ENCODE results near the gene TTC33.
"Not testable (repeated sequence)": the region's sequence is repeated elsewhere in the genome, so short reads cannot be mapped to it uniquely, and the experiment has no call there.

Gene TTC33

DNA sequence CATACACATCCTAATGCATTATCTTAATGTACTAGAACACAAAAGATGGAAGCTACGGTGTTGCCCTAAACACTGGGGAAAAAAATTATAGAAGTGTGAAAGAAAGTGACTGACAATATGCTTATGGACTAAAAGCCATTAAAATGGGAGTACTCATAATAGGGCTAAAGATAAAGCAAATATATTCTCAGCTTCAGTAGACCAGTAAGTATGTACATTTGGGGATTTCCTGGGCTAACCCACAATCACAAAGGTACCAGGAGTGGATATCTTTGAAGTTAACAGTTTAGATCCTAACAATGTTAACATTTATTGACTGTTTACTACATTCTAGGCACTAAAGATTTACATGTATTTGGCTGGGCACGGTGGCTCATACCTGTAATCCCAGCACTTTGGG is 39.2 kb downstream of the TTC33 start:
- DNase-seq (ENCODE audit: low read depth): no peak

DNA sequence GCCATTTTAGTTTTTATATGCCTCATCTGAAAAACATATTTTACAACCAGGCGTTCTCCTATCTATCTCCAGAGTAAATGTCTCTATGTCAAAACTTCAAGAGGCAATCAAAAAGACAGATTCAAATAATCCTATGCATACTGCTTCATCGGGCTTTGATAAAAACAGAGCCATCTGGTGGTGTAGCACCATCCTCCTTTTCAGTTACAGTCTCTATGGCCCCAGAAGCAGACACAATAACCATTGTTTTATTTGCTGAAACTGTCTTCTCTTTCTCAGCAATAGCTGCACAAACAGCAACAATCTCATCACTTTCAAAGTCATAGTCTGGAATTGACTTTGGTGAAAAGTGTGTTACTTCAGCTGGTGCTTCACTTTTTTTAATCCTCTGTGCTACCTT is 39.8 kb downstream of the TTC33 start:
- DNase-seq (ENCODE audit: low read depth): no peak

DNA sequence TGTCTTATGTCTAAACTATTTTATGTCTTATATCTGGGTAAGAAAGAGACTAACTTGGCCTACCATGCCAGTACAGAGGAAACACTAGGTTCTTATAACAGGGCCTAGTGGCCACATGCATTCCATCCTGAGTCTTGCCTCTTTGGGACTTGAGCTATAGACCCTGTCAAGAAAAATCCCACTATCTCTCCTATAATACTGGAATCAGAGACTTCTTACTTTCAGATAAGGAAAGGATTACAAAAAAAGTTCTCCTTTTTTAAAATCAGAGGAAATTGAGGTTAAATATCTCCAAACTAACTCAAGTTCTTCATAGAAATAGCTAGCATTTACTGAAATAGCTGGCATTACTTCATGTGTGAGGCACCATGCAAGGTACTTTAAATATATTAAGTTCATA is 41.8 kb downstream of the TTC33 start:
- no peak for DNase-seq (ENCODE audit: low read depth)

DNA sequence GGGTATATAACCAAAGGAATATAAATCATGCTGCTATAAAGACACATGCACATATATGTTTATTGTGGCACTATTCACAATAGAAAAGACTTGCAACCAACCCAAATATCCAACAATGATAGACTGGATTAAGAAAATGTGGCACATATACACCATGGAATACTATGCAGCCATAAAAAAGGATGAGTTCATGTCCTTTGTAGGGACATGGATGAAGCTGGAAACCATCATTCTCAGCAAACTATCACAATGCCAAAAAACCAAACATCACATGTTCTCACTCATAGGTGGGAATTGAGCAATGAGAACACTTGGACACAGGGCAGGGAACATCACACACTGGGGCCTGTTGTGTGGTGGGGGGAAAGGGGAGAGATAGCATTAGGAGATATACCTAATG is 45.2 kb downstream of the TTC33 start:
- DNase-seq (ENCODE audit: low read depth): not testable (repeated sequence)

DNA sequence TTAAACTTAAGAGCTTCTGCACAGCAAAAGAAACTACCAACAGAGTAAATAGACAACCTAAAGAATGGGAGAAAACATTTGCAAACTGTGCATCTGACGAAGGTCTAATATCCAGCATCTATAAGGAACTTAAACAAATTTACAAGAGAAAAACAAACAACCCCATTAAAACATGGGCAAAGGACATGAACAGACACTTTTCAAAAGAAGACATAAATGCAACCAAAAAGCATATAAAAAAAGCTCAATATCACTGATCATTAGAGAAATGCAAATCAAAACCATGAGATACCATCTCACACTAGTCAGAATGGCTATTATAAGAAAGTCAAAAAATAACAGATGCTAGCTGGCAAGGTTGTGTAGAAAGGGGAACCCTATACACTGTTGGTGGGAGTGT is 50.3 kb downstream of the TTC33 start:
- DNase-seq (ENCODE audit: low read depth): not testable (repeated sequence)

DNA sequence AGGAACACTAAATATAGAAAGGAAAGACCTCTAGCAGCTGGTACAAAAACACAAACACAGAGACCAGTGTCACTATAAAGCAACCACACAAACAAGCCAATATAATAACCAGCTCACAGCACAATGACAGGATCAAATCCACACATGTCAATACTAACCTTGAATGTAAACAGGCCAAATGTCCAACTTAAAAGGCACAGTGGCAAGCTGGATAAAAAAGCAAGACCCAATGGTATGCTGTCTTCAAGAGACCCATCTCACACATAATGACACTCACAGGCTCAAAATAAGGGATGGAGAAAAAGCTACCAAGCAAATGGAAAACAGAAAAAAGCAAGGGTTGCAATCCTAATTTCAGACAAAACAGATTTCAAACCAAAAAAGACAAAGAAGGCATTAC is 53.7 kb downstream of the TTC33 start:
- DNase-seq (ENCODE audit: low read depth): not testable (repeated sequence)

DNA sequence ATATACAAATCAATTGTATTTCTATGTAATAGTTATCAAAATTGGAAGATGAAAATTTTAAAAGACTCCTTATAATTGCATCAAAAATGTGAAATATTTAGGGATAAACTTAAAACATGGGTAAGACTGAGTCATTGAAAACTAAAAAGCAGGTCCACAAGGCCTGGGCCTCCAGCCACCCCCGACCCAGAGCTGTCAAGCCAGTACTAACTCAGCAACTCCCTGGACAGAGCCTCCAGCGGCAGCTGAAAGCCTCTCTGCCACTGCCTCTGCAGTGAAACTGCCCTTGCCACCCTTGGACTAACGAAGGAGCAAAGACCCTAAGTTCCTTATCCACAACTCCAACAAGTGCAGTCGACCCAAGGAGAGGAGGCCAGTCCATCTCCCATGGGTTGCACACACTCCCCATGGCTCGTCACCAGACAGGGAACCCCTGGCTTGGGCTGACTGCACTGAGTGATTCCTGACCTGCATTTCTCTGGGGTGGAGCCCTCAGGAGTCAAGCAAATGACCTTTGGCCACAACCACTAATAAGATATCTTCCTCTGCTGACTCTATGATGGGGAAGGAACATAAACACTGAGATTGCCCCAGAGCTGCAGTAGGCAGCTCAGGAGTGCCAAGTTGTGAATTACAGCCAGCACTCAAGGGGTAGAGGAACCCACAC is 55.5 kb downstream of the TTC33 start:
- DNase-seq (ENCODE audit: low read depth): no peak

DNA sequence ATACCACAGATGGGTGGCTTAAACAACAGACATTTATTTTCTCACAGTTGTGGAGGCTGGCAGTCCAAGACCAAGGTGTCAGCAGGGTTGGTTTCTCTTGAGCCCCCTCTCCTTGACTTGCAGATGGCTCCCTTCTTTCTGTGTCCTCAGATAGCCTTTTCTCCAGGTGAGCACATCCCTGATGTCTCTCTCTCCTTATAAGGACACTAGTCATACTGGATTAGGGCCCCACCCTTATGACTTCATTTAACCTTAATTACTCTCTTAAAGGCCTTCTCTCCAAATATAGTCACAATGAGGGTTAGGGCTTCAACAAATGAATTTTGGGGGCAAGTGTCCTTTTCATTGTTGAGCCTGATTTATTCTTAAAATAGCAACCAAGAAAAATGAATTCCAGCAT is 61.3 kb downstream of the TTC33 start:
- no peak for DNase-seq (ENCODE audit: low read depth)

DNA sequence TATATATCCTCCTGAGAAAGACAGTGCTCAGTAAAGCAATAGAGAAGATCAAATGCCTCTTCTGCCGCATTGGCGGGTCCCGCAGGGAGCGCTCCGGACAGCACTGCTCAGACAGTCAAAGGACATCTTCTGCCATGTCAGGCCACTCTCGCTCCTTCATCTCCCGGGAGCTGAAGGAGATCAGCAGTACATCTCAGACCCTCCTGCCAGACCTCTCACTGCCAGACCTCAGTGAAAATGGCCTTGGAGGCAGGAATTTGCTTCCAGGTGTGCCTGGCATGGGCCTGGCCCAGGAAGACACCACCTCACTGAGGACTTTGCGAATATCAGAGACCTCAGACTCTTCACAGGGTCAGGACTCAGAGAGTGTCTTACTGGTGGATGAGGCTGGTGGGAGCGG is 63.9 kb downstream of the TTC33 start:
- DNase-seq (ENCODE audit: low read depth): no peak

DNA sequence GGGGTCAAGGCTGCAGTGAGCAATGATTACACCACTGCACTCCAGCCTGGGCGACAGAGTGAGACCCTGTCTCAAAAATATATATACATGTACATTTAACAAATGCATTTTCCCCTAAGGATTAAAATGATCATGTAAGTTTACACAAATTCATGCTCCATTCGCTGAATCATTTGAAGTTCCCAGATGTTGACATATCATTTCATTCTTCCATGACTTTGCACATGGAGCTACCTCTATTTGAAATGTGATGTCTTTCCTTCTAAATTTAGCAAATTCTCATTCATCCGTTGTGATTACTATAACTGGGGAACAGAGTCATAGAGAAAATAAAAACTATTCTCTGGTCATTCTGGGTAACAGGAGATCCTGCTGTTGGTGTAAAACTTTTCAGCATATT is 65.5 kb downstream of the TTC33 start:
- no peak for DNase-seq (ENCODE audit: low read depth)

DNA sequence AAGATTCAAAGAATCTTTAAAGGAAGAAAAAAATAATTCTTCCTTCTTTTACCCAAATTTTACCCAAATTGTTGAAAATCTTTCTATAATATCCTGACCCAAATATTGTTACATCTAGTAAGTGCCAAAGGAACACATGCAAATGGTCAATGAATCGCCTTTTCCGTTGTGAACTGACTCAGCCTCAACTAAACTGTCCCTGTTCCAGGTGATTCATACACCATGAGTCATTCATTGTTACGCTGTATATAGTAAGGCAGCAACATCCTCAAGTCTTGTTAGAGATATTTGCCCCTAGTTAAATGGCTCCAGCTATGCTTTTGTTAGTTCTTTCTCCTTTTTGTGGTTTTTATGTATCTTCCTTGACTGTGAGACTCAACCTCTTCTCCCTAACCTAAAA is 66.3 kb downstream of the TTC33 start:
- peak; percentile 55 for DNase-seq (ENCODE audit: low read depth)

DNA sequence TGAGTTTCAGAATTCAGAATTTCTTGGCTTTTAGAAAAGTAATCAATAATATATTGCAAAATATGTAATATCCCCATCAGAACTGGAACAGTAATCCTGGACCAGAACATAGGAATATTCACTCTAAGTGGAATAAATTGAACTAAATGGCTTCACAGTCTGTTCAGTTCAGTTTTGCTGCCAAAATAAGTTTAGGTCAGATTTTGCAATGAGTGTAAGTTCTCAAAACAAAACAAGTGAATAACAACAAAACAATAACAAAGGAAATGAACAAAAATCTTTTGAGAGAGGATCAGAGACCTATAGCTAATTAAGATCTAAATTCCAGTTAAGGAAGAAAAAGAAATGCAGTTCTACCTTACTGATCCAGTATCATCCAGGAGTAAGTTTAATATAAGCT is 66.8 kb downstream of the TTC33 start:
- no peak for DNase-seq (ENCODE audit: low read depth)

DNA sequence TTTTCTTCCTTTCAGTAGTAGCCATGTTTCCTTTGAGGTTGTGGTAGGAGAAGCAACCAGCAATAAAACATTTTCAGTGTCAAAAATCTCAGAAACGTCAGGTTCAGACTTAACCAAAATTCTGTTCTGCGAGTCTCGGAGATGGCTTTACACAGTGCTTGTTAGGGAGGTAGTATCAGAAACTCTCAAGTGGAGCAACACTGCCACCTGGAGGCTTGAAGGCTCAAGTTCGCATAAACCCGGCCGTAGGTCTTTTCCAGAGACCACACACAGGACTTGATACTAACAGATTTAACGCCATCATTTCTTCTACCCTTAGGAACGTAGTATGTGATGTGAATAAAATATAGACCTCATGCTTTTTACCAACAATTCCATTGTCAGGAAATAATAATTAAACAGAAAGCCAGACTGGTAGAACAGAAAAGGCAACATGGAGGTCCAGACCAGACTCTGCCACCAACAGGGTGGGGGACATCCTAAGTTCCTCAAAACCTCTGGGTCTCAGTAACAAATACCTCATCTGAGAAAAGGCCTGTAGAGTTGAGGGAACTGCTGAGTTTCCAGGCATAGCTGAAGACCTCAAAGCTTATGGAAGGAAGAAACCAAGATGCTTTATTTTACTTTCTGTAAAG is 67.5 kb downstream of the TTC33 start:
- peak; percentile 81 for DNase-seq (ENCODE audit: low read depth)

DNA sequence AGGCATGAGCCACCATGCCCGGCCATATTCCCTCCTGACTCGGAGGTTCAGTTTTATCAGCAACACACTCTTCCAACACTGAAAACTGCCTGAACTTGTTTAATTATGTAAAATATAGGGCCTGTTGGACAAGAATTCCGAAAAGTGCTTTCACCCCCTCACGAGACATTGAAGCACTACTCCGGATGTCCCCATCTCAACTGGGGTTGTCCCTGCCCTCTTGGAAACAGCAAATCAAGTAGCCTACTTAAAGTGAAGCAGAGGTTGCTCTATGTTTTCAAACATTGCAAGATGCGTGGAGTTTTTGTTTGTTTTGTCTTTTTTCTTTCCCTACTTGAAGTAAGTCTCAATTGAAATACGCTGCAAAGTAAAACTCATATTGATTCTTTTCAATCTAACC is 68.4 kb downstream of the TTC33 start:
- no peak for DNase-seq (ENCODE audit: low read depth)

DNA sequence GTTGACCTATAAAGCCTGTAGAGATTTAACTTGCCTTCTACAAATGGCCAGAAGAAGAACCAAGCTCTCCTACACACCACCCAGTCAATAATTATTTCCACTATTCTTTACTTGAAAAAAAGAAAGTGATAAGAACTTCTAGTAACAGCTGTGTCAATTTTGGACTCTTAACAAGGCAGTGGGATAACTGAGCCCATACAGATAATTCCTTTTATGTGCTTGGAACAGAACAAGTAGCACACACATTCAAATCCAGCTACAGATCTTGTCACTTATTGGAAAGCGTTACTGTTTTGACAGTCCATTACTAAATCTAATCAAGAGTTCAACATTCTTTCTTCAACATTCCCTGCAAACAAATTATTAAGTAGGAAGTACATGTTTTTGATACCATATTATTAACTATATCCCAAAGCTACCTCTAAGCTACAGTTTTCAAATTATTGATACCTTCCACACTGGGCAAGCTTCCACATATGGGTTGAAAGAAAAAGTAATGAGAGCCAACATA is 69.7 kb downstream of the TTC33 start:
- DNase-seq (ENCODE audit: low read depth): no peak

DNA sequence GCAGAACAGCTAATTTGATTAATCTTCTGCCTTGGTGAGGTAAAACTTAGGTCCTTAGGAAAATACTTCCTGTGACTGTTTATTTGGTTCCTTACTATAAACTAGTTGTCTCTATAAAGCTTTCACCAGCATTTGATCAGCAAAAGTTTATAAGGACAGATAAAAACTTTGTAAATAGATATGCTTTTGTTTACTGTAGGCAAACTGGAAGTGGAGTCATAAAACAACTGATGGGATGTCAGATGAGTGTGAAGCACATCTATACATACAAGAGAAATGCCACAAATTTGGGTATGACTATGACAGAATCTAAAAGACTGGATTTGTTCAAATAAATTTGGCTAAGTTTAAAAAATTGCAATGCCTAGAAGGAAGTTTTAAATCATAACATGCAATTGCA is 70.6 kb downstream of the TTC33 start:
- no peak for DNase-seq (ENCODE audit: low read depth)

DNA sequence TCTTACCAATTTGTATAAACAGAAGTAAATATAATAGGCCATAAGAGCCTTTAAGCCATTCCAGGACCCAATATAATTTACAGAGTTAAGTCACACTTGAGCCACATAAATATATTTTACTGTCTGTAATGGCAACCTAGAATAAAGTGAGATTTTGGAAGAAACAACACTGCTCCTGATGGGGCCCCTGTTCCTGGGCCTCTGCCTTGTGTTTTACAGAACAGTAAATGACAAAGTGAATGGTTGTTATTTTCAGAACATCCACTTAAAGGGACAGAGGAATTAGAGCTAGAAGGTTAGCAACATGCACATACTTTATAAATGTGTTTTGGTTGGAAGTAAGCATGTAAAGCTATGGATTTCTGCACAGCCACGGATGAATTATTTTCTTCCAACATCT is 72.5 kb downstream of the TTC33 start:
- no peak for DNase-seq (ENCODE audit: low read depth)

DNA sequence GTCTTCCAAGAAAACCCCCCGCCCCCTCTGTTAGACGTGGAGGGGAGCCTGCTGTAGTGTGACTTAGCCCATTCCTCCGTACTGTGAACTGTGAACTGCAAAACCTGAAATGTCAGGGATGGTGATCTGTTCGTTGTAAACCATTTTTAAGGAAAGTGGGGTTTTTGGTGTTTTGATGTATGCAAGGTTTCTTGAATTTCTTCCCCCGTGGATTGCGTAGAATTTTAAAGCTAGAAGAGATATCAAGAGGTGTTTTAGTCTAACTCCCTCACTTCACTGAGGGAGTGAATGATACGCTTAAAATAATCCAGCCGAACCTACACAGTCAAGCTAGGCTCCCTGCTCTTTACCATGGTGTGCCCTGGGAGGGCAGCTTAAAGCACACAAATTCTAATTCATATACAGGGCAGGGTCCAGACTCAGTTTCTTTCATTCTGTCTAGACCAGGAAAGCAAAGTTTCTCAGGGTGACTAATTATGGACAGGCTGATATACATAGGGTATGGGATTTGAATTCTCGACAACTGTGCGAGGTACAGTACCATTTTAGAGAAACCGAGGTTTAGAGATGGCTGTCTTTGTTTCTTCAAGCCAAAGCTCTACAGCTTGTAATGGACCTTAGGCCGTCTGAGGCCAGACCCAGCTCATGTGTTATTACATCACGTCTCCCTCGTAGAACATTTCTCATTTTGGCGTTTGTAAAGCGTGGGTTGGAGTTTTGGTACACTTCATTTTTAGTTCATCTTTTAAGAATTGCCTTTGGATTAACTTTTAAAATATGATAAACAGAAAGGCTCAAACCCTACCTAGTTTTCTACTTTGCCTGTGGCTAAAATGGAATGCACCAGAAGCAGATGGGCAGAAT is 73.4 kb downstream of the TTC33 start:
- no peak for DNase-seq (ENCODE audit: low read depth)

DNA sequence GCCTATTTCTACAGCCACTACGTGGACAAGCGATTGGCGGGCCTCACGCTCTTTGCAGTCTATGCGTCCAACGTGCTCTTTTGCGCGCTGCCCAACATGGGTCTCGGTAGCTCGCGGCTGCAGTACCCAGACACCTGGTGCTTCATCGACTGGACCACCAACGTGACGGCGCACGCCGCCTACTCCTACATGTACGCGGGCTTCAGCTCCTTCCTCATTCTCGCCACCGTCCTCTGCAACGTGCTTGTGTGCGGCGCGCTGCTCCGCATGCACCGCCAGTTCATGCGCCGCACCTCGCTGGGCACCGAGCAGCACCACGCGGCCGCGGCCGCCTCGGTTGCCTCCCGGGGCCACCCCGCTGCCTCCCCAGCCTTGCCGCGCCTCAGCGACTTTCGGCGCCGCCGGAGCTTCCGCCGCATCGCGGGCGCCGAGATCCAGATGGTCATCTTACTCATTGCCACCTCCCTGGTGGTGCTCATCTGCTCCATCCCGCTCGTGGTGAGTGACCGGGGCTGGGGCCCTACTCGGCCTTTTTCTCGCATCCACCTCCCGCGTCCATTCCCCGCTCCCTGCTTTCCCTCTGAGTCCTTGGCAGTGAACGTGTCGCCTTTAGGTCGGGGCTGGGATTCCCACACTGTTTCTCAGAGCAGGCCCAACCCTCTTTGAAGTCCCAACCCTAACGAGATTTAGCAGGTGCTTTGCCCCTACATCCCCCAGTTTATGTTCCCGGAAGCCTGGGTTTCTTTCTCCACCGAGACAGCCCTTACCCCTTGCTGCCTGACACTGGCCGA is 74.2 kb downstream of the TTC33 start:
- DNase-seq (ENCODE audit: low read depth): peak; percentile 36

DNA sequence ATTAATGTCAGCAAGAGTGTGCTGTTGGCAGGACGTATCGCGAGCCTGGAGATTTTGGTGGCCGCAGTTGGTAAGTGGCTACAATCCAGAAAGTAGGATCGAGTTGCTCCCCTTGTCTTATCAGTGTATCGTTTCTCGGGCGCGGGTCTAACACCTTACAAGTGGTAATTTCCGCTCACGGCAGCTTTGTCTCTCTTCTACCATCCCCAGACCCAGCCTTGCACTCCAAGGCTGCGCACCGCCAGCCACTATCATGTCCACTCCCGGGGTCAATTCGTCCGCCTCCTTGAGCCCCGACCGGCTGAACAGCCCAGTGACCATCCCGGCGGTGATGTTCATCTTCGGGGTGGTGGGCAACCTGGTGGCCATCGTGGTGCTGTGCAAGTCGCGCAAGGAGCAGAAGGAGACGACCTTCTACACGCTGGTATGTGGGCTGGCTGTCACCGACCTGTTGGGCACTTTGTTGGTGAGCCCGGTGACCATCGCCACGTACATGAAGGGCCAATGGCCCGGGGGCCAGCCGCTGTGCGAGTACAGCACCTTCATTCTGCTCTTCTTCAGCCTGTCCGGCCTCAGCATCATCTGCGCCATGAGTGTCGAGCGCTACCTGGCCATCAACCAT is 74.9 kb downstream of the TTC33 start:
- DNase-seq (ENCODE audit: low read depth): no peak

DNA sequence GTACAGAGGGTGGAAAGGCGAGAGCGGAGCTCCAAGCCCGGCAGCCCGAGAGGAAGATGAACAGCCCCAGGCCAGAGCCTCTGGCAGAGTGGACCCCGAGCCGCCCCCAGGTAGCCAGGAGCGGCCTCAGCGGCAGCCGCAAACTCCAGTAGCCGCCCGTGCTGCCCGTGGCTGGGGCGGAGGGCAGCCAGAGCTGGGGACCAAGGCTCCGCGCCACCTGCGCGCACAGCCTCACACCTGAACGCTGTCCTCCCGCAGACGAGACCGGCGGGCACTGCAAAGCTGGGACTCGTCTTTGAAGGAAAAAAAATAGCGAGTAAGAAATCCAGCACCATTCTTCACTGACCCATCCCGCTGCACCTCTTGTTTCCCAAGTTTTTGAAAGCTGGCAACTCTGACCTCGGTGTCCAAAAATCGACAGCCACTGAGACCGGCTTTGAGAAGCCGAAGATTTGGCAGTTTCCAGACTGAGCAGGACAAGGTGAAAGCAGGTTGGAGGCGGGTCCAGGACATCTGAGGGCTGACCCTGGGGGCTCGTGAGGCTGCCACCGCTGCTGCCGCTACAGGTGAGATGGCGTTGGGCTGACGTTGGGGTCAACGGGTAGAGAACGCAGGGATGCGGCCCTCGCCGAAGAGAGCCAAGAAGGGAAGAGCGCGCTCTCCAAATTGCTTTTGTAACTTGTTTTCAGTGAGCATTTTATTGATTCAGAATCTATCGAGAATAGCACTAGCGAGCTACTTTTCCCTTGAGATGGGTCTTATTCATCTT is 75.7 kb downstream of the TTC33 start, which contains the start of gene PTGER4:
TSS of gene PTGER4 (plus strand) at position 3 of the 769 bp plus-strand sequence. CDS start 1,079 bp downstream, outside the sequence.
- DNase-seq (ENCODE audit: low read depth): no peak

All from stimulated activated CD4-positive, alpha-beta T cell treated with anti-CD3 and anti-CD28 coated beads, Interleukin-2, amount 100 ng/mL, for 4 hours (primary cell).